Measurements from ENCODE around the gene LPAR1.

Gene LPAR1

DNA sequence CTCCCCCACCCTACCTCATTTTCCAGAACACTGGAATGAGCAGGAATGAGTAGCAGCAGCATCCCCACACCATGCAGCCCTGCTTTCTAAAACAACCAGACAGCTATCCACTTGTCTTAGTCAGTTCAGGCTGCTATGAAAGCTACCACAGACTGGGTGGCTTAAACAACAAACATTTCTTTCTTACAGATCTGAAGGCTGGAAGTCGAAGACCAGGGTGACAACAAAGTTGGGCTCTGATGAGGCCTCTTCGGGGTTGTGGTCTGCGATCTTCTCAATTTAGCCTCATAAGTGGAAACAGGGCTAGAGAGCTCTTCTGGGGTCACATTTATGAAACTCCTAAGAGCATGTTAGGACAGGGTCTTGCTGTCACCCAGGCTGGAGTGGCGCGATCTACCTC lies 38.9 kb downstream of the LPAR1 start:
- no peak for DNase-seq (ENCODE audit: low spot score)

DNA sequence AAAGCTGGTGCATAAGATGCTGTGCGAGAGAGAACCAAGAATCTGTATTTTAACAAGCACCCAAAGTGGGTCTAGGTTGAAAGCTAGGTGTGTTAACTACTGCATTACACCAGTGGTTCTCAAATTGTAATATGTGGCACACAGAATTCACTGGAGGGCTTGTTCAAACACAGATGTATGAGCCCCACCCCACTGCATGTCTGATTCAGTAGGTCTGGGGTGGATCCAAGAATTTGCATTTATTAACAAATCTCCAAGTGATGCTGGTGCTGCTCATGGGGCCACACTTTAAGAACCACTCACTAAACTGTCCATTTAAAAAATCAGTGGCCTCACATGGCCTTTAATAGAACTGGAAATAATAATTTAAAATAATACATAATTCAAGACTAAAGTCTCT lies 40.4 kb downstream of the LPAR1 start:
- DNase-seq (ENCODE audit: low spot score): no peak

DNA sequence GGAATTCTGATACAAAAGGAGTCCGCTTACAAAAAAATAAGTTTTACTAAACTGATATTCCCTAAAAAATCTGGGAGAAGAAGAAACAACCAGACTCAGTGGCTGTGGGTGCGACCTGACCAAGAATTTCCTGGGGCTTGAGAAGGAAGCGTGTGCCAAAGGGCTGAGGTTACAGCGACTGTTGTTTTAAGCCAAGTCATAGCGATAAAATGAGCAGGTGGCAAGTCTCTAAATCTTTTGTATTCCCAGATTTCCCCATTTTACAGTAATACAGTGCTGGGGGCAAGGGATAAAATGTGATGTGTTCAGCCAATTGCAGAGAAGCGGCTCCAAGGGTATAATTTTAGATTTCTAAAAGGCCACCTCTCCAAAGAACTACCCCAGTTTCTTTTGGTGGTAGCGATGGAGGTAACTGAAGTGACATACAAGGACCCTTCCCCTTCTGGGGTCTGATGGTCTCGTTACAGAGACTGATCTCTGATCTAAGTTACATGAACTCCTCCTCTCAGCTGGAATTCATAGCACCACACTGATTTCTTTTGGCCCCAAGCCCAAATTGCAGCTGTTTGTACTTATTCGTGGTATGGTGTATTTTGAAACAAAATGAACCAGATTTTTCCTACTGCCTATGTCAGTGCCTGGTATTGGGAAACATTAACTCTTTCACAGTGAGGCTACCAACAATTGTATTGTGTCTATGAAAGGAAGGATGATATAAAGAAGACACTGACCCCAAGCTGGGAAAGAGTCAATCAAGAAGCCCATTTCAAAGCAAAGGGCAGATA lies 41.6 kb downstream of the LPAR1 start:
- peak; percentile 68 for DNase-seq (ENCODE audit: low spot score)

DNA sequence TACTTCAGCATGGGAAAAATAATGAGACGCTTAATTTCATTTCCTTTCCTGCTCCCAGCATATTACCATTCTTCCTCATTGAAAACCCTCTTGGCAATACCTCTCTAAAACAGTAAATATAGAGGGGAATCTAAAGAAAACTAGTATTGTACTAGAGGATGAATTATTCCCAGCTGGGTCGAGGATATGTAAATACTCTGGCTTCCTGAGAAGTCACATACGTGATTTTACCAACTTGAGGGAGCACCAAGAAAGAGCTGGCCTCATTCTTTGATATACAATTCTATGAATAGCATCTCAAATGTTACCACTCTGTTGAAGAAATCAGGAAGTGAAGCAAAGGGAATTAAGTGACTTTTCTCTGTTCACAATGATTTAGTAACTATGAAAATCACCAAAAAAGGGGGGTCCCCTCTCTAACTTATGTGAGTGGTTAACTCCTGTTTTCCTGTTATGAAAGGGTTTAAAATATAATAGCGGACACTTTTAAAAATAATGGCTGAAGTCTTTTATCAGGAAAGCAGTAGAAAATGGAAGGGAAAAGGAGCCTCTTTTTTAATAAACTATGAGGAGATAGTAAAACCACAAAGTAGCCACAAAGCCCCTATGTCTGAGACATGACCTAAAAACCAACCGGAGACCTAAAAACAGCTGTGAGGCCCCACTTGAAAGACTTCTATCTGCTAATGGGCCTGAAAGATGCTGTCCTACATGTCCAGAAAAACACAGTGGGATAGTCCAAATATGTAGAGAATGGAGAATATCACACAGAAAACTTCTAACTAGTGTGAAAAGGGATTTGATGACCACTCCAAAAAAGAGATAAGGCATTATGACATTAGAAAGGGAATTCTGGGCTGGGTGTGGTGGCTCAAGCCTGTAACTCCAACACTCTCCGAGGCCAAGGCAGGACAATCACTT lies 42.6 kb downstream of the LPAR1 start:
- no peak for DNase-seq (ENCODE audit: low spot score)

DNA sequence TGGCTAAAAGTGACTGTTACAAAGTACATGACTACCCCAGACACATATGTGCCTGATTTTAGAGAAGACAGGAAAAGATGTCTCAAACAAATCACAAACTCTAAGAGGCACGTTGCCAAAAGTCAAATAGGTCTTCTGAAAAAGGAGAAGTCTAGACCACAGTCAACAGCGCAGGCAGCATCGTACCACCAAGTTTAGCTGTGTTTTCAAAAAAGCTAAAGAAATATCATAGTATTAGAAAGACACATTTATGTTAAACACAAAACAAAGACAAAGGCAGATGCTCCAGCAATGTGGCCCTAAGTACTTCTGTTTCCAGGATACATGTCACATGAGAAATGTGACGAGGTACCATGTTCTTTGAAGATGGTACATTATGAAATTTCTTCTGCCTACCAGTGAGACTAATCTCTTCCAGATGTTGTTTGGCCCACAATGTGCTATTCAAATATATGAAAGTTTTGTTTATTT lies 43.5 kb downstream of the LPAR1 start:
- DNase-seq (ENCODE audit: low spot score): no peak

DNA sequence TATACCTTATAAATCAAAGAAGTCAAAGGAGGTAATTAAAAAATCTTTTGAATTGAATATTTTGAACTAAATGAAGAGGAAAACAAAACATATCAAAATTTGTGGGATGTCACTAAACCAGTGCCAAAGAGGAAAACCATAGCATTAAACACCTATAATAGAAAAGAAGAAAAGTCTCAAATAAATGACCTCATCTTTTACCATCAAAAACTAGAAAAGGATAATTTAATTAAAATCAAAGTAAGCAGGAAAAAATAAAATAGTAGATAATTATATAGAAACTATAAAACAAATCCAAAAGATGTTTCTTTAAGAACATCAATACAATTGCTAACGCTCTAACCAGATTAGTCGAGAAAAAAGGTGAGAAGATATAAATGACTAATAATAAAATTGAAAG lies 47.8 kb downstream of the LPAR1 start:
- DNase-seq (ENCODE audit: low spot score): no peak

DNA sequence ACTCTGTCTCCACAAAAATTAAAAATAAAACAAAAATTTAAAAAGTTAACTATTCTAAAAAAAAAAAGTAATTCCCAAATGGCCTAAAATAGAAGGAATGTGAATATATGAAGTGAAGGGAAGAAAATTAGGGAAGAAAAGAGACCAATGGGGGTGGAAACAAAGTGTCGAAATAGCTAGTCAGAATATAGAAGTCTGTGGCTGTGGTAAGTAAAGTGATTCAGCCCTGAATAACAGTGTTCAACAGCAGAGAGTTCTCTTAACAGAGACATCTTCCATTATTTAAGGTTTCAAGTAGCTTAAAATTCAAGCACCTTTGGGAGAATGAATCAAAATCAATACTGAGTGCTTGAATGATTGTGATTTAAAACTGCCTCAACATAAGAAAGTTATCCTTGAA lies 51.7 kb downstream of the LPAR1 start:
- DNase-seq (ENCODE audit: low spot score): no peak

DNA sequence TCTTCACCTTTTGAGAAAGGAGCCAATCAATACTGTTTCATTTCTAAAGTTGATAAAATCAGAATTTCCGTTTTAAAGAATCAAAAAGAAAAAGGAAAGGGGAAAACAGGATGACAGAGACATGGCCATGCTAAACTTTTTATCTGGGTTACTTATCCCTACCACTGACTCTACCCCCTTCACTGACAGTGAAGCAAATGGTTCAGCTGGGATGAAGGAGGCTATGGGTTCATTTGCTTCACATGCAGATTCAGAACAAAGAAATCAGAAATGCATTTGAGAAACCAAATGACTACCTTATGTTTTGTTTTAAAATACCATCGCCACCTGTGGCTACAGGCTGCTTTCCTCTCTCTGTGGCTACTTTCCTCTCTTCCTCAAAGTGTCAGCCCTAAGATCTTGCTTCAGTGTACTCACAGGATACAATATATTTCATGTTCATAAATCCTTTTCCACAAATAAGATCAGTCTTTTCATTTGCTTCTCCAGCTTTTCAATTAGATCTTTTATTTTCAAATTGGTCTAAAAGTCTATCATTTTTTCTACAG lies 53.3 kb downstream of the LPAR1 start:
- no peak for DNase-seq (ENCODE audit: low spot score)

DNA sequence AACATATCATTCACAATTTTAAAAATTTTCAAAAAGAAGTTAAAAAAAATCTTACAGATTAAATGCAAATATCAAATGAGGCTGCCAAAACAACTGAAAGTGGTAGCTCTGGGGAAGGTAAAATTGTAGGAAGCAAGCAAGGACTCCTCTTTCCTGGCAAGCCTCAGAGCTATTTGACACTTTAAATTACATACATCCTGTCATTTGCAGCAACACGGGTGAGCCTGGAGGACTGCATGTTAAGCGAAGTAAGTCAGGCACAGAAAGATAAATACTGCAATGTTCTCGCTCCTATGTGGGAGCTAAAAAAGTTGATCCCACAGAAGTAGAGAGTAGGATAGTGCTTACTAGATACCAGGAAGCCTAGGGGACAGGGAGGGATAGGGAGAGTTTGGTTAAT lies 58.0 kb downstream of the LPAR1 start:
- DNase-seq (ENCODE audit: low spot score): no peak

DNA sequence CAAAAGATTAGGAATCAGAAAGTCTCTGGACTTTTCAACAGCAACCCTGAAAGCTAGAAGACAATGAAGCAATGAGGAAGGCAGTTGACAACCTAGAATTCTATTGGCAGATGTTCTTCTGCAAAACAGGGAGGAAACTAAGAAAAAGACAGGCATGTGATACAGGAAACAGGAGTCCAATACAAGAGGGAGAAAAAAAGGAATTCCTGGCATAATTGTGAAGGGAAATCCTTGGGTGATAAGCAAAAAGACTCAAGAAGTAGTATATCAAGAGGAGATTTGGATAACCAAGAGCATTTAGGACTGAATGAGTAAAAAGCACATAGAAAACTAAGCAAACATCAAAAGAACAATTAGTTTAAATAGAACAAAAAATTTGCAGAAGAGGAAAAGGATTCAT lies 58.6 kb downstream of the LPAR1 start:
- DNase-seq (ENCODE audit: low spot score): no peak

DNA sequence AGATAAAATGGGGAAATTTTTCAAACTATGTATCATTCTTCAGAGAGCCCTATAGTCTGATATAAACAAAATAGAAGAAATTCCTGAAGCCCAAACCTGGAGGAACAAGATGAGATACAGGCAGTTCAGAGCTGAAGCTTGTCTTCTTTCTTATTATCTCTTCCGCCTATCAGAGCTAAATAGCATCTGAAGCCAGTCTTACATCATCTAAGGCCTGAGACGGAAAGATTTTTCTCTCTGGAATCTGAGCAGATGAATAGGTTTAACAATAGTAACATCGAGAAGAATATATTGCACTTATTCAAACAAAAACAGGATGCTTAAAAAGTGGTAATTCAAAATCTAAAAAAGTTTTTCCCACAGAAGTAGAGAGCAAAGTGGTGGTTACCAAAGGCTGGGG lies 59.8 kb downstream of the LPAR1 start:
- no peak for DNase-seq (ENCODE audit: low spot score)

DNA sequence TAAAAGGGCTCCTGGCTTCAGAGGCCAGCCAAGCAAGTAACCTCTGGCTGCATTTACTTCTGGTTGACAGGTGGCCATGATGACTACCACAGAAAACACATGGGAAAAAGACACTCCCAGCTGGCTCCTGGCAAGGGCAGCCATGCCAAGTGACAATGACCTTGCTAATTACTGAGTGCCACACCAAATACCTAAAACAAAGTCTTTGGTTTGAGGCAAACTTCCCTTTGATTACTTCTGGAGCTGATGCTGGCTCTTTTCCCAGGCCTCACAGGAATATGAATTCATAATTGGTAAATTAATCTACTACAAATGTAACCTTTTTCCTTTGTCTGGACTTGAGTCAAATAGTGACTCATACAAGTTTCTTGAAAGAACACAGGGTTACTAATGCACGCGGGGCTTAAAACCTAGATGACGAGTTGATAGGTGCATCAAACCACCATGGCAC lies 61.0 kb downstream of the LPAR1 start:
- no peak for DNase-seq (ENCODE audit: low spot score)

DNA sequence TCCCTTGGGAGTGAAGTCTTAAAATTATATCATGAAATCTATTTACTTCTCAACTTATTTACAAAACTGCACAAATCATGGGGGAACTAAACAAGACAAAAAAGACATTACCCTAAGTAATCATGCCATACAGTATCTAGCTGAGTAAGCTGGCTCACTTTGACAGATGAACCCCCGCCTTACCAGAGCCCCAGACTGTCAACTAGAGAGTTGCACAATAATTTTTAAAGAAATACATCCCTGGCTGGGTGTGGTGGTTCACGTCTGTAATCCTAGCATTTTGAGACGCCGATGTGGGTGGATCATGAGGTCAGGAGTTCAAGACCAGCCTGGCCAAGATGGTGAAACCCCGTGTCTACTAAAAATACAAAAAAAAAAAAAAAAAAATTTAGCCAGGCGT lies 62.3 kb downstream of the LPAR1 start:
- no peak for DNase-seq (ENCODE audit: low spot score)

DNA sequence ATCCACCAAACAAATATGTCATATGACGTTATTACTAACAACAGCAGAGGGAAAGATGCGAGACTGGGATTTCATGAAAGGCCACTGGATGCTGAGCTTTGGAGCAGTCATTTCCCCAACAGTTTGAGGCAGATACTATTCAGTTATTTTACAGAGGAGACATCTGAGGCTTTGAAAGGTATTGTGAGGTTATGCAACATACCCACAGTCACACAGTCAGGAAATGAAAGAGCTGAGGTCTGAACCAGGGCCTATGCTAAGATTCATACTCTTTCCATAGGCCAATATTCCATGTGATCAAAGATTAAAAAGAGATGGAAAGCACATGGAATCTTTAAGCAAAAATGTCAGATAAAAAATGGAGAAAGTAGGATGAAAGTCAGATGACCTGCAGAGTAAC lies 63.0 kb downstream of the LPAR1 start:
- DNase-seq (ENCODE audit: low spot score): no peak

DNA sequence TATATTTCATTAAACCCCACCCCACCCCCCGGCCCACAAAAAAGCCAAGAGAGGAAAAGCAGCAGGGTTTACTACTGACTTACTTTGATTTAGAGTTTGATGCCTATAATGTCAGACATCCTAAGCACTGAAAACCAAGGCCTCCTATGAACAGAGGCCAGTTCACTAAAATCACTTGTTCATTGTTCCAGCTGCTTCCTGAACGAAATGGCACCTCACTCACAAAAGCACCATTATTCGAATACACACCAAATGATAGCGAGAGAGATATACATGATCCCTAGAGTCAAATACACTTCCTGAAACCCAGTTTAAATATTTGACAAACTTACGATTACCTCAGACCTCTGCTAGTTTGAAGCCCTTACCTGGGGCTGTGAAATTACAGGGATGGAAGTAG lies 66.6 kb downstream of the LPAR1 start:
- DNase-seq (ENCODE audit: low spot score): no peak

DNA sequence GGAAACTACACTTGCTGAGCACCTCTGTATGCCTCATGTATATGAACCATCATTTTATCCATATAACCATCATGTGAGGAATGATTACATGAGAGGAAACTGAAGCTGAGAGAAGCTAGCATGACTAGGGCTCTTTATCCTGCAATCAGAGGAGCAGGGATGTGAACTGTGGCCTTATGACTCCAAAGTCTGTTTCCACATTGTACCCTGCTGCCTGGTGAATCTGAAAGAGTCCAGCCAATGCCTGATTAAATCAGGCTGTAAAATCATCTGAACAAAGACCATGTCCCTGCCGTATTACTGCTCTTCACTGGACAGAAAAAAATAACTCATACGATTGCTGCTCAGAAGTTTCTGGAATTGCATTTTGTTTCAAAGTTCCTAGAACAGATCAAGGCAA lies 67.0 kb downstream of the LPAR1 start:
- no peak for DNase-seq (ENCODE audit: low spot score)

DNA sequence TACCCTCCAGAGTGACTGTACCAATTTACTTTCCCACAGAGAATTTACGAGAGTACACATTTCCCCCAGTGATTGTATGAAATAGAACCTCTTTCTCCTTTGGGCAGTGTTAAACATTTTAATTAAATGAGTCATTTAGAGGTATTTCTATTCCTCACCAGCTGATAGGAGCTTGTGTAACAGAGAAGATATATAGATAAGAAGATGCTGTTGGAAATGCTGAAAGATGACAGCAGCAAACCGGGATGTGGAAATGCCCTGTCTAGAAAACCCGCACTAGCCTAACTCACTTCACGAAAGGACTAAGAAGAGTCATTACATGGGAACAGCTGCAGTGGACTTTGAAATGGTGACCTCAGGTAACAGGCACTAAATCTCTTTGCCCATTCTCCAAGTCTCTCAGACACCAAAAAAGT lies 68.3 kb downstream of the LPAR1 start:
- DNase-seq (ENCODE audit: low spot score): no peak

DNA sequence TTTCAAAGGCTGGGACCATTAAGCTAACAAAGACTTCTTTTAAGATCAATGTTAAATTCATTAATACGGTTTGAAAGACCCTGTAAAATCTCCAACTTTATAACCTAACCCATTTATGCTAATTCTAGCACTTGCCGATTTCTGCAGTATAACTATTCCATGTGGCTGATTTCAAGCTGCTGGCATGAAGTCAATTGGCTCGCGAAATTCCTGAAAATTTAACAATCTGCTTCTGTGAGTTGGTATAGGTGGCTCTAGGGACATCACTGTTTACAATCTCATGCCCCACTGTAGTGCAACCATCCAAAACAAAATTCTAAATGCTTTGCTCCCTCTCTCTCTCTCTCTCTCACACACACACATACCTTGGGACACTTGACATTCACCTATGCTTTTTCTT lies 70.2 kb downstream of the LPAR1 start:
- no peak for DNase-seq (ENCODE audit: low spot score)

DNA sequence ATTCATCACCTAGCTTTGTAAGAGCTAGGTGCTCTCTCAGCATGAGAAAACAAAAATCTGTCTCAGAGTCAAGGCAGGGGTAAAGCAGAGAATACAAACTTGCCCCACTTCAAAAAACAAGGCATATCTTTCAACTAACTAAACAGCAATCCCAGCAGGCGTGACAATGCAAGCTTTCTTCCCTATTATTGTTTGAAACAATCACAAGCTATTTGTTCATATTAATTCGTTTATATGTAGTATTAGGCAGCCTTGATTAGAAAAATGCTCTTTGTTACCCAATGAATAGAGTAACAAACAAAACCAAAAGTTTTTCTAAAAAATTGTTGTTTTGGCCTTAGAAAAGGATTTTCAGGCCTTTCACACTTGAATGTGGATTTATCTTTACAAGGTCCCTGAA lies 71.1 kb downstream of the LPAR1 start:
- no peak for DNase-seq (ENCODE audit: low spot score)

DNA sequence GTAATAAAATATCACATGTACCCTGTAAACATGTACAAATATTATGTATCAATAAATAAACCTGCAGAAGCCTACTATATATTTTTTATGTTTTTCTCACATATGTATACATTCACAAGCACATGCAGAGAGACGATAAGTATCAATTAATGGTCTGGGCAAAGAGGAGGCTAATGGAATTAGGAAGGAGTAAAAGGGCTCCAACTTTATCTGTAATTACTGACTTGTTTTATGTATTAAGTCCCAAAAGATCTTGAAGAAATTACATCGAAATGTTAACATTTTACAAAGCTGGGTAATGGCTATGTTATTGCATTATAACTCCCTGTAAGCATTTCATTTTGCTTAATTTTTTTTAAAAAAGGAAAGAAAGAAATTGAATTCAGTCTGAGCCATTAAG lies 78.0 kb downstream of the LPAR1 start:
- no peak for DNase-seq (ENCODE audit: low spot score)

DNA sequence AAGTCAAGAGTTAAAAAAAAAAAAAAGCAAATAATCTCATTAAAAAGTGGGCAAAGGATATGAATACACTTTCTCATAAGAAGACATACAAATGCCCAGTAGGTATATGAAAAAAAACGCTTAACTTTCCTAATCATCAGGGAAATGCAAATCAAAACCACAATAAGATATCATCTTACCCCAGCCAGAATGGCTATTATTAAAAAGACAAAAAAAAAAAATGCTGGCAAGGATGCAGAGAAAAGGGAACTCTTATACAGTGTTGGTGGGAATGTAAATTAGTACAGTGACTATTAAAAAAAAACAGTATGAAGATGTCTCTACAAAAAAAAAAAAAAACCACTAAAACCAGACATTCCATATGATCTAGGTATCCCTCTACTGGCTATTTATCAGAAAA lies 79.4 kb downstream of the LPAR1 start:
- no peak for DNase-seq (ENCODE audit: low spot score)

DNA sequence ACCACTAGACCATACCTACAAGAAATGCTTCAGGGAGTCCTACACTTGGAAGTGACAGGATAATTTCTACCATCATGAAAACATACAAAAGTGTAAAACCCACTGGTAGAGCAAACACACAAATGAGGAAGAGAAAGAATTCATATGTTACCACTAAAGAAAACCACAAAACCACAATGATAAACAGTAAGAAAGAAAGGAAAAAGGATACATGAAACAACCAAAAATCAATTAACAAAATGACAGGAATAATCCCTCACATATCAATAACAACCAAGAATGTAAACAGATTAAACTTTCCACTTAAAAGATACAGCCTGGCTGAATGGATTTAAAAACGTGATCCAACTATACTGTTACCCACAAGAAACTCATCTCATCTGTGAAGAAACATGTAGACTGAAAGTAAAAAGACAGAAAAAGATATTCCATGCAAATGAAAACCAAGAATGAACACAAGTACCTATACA lies 83.4 kb downstream of the LPAR1 start:
- DNase-seq (ENCODE audit: low spot score): no peak

DNA sequence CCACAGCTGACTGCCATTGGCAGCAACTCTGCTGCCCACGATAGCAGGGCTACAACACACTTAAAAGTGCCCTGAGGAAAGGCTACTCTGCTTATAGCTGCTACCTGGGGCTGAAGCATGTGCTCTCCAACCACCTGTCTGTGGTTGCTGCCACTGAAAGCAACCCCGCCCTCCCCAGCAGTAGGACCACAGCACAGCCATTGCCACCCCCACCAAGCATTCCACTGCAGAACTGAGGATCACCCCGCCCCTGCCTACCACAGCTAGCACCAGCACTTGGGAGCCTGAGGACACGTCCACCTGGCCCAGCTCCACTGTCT lies 85.8 kb downstream of the LPAR1 start:
- no peak for DNase-seq (ENCODE audit: low spot score)
